MM.1S (cell line): Measurements from ENCODE around the gene ABCB4.

Experiments
- DNase-seq: peaks from one replicate; pipeline ENCODE4 v3.0.0-alpha.2; 2015
- H2AFZ ChIP-seq: fragments of 300-600 bp; sonication (generic); 2 replicates; pipeline ENCODE4 v1.6.0; 2016; ENCODE audit warnings: antibody characterized with exemption, low read length
- H3F3A ChIP-seq: fragments of 300-600 bp; sonication (generic); 2 replicates; pipeline ENCODE4 v1.6.1; 2016; ENCODE audit warnings: mild to moderate bottlenecking, antibody characterized with exemption, low read length, moderate library complexity, mixed read lengths; ENCODE audit not compliant: insufficient read depth
- H3K27ac ChIP-seq: fragments of 300-600 bp; sonication (generic); 2 replicates; pipeline ENCODE4 v1.5.1; 2016; ENCODE audit warnings: mild to moderate bottlenecking, low read length
- H3K27me3 ChIP-seq: fragments of 300-600 bp; sonication (generic); replicated peaks from 2 replicates; pipeline ENCODE4 v1.6.0; 2016; ENCODE audit warnings: low read length; ENCODE audit not compliant: insufficient read depth
- H3K36me3 ChIP-seq: fragments of 300-600 bp; sonication (generic); replicated peaks from 2 replicates; pipeline ENCODE4 v1.6.1; 2016; ENCODE audit warnings: mild to moderate bottlenecking, low read length, mixed read lengths; ENCODE audit not compliant: insufficient read depth
- H3K4me1 ChIP-seq: fragments of 300-600 bp; sonication (generic); 2 replicates; pipeline ENCODE4 v1.6.1; 2016; ENCODE audit warnings: low read length, mixed read lengths
- H3K4me2 ChIP-seq: fragments of 300-600 bp; sonication (generic); 2 replicates; pipeline ENCODE4 v1.6.0; 2016; ENCODE audit warnings: low read depth, low read length
- H3K4me3 ChIP-seq: fragments of 300-600 bp; sonication (generic); 2 replicates; pipeline ENCODE4 v1.5.1; 2016; ENCODE audit warnings: low read length, mixed read lengths
- H3K79me2 ChIP-seq: fragments of 300-600 bp; sonication (generic); 2 replicates; pipeline ENCODE4 v1.6.1; 2016; ENCODE audit warnings: mixed run types, low read length, mixed read lengths
- H3K9ac ChIP-seq: fragments of 300-600 bp; sonication (generic); 2 replicates; pipeline ENCODE4 v1.6.1; 2016; ENCODE audit warnings: low read length, mixed read lengths
- H3K9me2 ChIP-seq: fragments of 300-600 bp; sonication (generic); replicated peaks from 2 replicates; pipeline ENCODE4 v1.6.1; 2016; ENCODE audit warnings: mild to moderate bottlenecking, low read length, mixed read lengths; ENCODE audit not compliant: insufficient read depth
- H3K9me3 ChIP-seq: fragments of 300-600 bp; sonication (generic); replicated peaks from 2 replicates; pipeline ENCODE4 v1.6.1; 2016; ENCODE audit warnings: mild to moderate bottlenecking, low read length, mixed read lengths; ENCODE audit not compliant: insufficient read depth
- H4K20me1 ChIP-seq: fragments of 300-600 bp; sonication (generic); 2 replicates; pipeline ENCODE4 v1.6.1; 2016; ENCODE audit warnings: mild to moderate bottlenecking, low read length, moderate library complexity, mixed read lengths; ENCODE audit not compliant: insufficient read depth
- CTCF ChIP-seq: fragments of 300-600 bp; sonication (generic); IDR thresholded peaks from 2 replicates; pipeline ENCODE4 v1.5.1; 2016; ENCODE audit warnings: antibody characterized with exemption, low read length, mixed read lengths
- EZH2 ChIP-seq: fragments of 300-600 bp; sonication (generic); optimal IDR thresholded peaks from 2 replicates; pipeline ENCODE3; 2017; ENCODE audit warnings: low read depth, mild to moderate bottlenecking, antibody characterized with exemption, low read length, mixed read lengths
- EZH2phosphoT487 ChIP-seq: fragments of 300-600 bp; sonication (generic); IDR thresholded peaks from 2 replicates; pipeline ENCODE4 v1.6.1; 2018; ENCODE audit warnings: antibody characterized with exemption, low read length

Gene ABCB4

GRCh38 chr7:87511510-87511909 is 36.0 kb upstream of the ABCB4 start:
- no peak overlapping the region for H2AFZ ChIP-seq
- H3K4me3 ChIP-seq = no peak overlapping the region
- no peaks in the 10 kb centered on the region for H4K20me1 ChIP-seq
- H3K27ac ChIP-seq = no peak overlapping the region
- no peak overlapping the region for H3K9ac ChIP-seq
- no peaks in the 10 kb centered on the region for H3F3A ChIP-seq
- no peaks in the 10 kb centered on the region for H3K4me1 ChIP-seq
- H3K27me3 ChIP-seq = no peaks in the 10 kb centered on the region
- no peak overlapping the region for H3K4me2 ChIP-seq
- no peaks in the 10 kb centered on the region for H3K9me3 ChIP-seq
- TF ChIP-seq EZH2 (no peak), CTCF (no peak), EZH2phosphoT487 (no peak)
- DNase-seq = no peak
- no peaks in the 10 kb centered on the region for H3K9me2 ChIP-seq
- no peaks in the 10 kb centered on the region for H3K36me3 ChIP-seq
- H3K79me2 ChIP-seq = no peaks in the 10 kb centered on the region

- Histone ChIP-seq H4K20me1 (no peaks in the 10 kb centered on the region), H3K27me3 (no peaks in the 10 kb centered on the region), H3F3A (no peaks in the 10 kb centered on the region), H3K9me3 (no peaks in the 10 kb centered on the region), H3K9ac (no peak overlapping the region), H3K4me3 (no peak overlapping the region), H3K4me2 (no peak overlapping the region), H2AFZ (no peak overlapping the region), H3K36me3 (no peaks in the 10 kb centered on the region), H3K4me1 (peaks cover 3% of the 10 kb centered on the region; the same call in 1 of the 2 replicates), H3K27ac (no peak overlapping the region), H3K9me2 (no peaks in the 10 kb centered on the region), H3K79me2 (no peaks in the 10 kb centered on the region)
- TF ChIP-seq EZH2 (no peak), EZH2phosphoT487 (no peak), CTCF (no peak)
- no peak for DNase-seq
Observed at GRCh38 chr7:87510411-87510875, 35.0 kb upstream of the ABCB4 start.

GRCh38 chr7:87507446-87507845 is 32.0 kb upstream of the ABCB4 start:
- no peak for TF ChIP-seq EZH2phosphoT487
- TF ChIP-seq EZH2 = no peak
- no peak for TF ChIP-seq CTCF
- no peak for DNase-seq

More at GRCh38 chr7:87507446-87507845, 32.0 kb upstream of the ABCB4 start:
- no peaks in the 10 kb centered on the region for H3K27me3 ChIP-seq
- no peaks in the 10 kb centered on the region for H3K9me2 ChIP-seq
- no peaks in the 10 kb centered on the region for H3K36me3 ChIP-seq
- peaks cover 5% of the 10 kb centered on the region; the same call in 1 of the 2 replicates for H3K4me1 ChIP-seq
- no peak overlapping the region for H3K4me2 ChIP-seq
- H3K9me3 ChIP-seq = no peaks in the 10 kb centered on the region
- H3K9ac ChIP-seq = no peak overlapping the region
- H4K20me1 ChIP-seq = no peaks in the 10 kb centered on the region
- no peak overlapping the region for H3K4me3 ChIP-seq
- H3K27ac ChIP-seq = no peak overlapping the region
- no peaks in the 10 kb centered on the region for H3K79me2 ChIP-seq
- H3F3A ChIP-seq = no peaks in the 10 kb centered on the region
- no peak overlapping the region for H2AFZ ChIP-seq
